ENCODE measurements around the gene CDH8.

Gene CDH8

DNA sequence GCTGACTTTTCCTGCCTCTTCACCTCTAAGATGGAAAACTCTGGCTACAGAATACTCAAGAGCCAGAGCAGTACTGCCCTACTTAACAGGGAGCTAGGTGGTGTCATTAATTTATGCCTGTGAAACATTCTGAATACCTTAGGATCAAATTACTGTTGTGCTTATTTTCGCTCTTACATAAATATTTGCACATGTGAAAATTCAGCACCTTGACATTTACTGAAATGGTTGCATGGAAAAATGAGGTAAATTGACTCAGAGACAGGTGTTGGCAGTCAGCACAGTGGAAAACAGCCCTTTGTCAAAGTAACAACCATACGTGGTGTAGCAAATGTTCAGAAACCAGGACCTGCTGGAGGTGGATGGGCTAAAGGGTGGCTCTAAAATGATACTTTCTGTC, 193.6 kb downstream of the CDH8 start:
- H3K9me3 ChIP-seq = no peaks in the 10 kb centered on the region
- TF ChIP-seq, protein P1, sequence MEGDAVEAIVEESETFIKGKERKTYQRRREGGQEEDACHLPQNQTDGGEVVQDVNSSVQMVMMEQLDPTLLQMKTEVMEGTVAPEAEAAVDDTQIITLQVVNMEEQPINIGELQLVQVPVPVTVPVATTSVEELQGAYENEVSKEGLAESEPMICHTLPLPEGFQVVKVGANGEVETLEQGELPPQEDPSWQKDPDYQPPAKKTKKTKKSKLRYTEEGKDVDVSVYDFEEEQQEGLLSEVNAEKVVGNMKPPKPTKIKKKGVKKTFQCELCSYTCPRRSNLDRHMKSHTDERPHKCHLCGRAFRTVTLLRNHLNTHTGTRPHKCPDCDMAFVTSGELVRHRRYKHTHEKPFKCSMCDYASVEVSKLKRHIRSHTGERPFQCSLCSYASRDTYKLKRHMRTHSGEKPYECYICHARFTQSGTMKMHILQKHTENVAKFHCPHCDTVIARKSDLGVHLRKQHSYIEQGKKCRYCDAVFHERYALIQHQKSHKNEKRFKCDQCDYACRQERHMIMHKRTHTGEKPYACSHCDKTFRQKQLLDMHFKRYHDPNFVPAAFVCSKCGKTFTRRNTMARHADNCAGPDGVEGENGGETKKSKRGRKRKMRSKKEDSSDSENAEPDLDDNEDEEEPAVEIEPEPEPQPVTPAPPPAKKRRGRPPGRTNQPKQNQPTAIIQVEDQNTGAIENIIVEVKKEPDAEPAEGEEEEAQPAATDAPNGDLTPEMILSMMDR (IDR thresholded peaks at IDR 0.05) = no peak
- no peaks in the 10 kb centered on the region for H3K36me3 ChIP-seq
- DNase-seq = no peak
- H3K27me3 ChIP-seq = no peaks in the 10 kb centered on the region
- no peaks in the 10 kb centered on the region for H3K4me1 ChIP-seq
- intact Hi-C loops (cut with DNase I; ENCODE audit: low total_unique reads) = no loop called here
- H3K27ac ChIP-seq = no peak overlapping the region
- no peak overlapping the region for H3K4me3 ChIP-seq

DNA sequence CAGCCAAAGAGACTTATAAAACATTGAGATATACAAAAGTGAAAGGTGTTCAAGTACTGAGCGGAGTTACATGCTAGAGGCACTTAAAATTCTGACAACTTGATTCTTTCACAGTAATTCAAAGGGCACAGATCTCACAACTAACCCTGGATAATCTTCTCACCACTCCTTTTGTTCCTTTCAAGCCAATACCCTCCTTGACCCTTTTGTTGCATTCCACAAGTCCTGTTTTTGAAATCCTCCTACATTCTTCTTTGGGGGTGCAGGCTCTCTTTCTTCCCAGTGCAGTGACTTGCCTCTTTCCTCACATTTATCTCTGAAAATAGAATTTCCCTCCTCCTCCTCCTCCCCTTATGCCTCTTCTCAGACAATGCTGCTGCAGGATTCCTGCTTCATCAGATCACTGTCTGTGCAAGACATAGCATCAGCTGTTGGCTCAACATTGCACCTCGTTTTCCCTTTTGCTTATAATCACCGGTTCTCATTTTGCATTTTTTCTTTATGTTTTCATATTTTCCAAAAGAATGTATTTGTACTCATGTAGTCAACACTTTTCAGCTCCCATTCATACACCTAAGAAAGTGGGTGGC, 199.3 kb downstream of the CDH8 start:
- H3K27ac ChIP-seq = no peak overlapping the region
- TF ChIP-seq, protein P1 (IDR thresholded peaks at IDR 0.05) = no peak
- intact Hi-C loops (cut with DNase I; ENCODE audit: low total_unique reads) = no loop called here

DNA sequence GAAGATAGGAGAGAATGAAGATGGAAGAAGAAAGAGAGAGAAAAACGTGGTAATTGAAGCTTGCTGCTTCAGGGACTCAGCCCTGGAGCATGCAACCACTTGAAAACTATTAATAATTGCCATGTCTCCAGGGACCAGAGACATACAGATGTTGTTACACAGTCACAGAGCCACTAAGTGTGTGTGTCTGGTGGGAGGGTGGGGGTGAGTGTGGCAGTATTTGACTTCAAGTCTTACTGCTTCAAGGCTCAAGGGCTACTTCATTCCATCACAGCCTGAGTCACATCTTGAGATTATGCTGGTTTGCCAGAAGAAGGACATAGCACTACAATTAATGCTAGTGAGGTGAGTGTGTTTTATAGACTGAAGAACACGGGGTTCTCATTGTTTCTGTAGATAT, 202.2 kb downstream of the CDH8 start:
- intact Hi-C loops (cut with DNase I; ENCODE audit: low total_unique reads) = no loop called here

More for the DNA sequence above, 199.3 kb downstream of the CDH8 start:
- Histone ChIP-seq H3K4me3 (no peak overlapping the region), H3K36me3 (no peaks in the 10 kb centered on the region), H3K27me3 (no peaks in the 10 kb centered on the region), H3K4me1 (no peaks in the 10 kb centered on the region), H3K9me3 (no peaks in the 10 kb centered on the region)
- no peak for DNase-seq

DNA sequence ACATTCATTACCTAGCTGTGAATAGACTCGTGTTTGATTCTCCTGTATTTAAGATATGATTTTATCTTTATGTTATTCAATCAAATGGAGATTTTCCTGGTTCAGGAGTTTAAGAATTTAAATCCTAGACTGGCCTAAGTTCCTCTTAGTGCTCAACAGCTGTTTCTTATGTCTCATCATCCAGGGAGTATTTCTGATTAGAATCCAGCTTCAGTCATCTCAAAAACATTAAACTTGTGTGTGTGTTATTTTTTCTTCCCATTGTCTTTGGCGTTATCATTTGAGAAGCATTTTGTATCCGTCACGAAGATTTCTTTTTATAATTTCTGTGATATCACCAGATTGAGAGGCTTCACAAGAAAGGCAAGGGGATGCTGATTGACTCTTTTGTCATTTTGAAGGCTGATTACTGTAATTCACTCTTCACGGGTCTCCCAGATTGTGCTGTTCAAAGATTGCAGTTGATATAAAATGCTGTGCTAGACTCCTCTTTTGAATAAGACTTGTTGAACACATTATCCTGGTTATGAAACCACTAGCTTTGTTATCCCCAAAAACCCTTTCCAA, 204.8 kb downstream of the CDH8 start:
- TF ChIP-seq, protein P1 (IDR thresholded peaks at IDR 0.05) = no peak
- intact Hi-C loops (cut with DNase I; ENCODE audit: low total_unique reads) = no loop called here
- H3K27ac ChIP-seq = no peak overlapping the region
- H3K4me1 ChIP-seq = peaks cover 0 to 6% (median 2%) of the 10 kb centered on the region in 4 donors
- no peaks in the 10 kb centered on the region for H3K9me3 ChIP-seq
- H3K36me3 ChIP-seq = no peaks in the 10 kb centered on the region
- DNase-seq = no peak
- no peaks in the 10 kb centered on the region for H3K27me3 ChIP-seq
- no peak overlapping the region for H3K4me3 ChIP-seq

More for the DNA sequence above, 202.2 kb downstream of the CDH8 start:
- Histone ChIP-seq H3K9me3 (no peaks in the 10 kb centered on the region), H3K4me3 (no peak overlapping the region), H3K36me3 (no peaks in the 10 kb centered on the region), H3K27ac (no peak overlapping the region), H3K4me1 (peaks cover 0 to 6% (median 2%) of the 10 kb centered on the region in 4 donors), H3K27me3 (no peaks in the 10 kb centered on the region)
- TF ChIP-seq, protein P1 (IDR thresholded peaks at IDR 0.05) = no peak
- no peak for DNase-seq

DNA sequence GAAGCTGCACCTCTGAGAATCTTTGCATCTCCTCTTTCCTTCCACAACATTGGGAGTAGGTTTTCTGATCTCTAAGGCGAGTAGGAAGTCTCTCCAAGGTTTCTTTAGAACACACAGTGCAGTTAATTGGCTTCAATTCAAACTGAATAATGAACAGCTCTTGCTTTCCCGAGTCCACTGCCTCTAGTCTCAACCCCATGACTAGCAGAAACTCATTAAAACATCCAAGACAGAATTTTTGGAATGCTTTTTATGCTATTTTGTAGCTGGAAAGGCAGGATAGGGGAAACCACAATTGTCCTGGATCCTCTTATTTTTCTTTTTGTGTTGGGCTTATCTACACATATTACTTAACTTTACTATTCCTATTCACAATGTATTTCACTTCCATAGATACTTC, 206.6 kb downstream of the CDH8 start:
- Histone ChIP-seq H3K36me3 (no peaks in the 10 kb centered on the region), H3K4me1 (peaks cover 0 to 6% (median 2%) of the 10 kb centered on the region in 4 donors), H3K27ac (no peak overlapping the region), H3K9me3 (no peaks in the 10 kb centered on the region), H3K4me3 (no peak overlapping the region), H3K27me3 (no peaks in the 10 kb centered on the region)
- TF ChIP-seq, protein P1 (IDR thresholded peaks at IDR 0.05) = no peak
- intact Hi-C loops (cut with DNase I; ENCODE audit: low total_unique reads) = no loop called here
- no peak for DNase-seq

Data from tibial artery (tissue), 4 donors.